GM18519 (cell line): Measurements from ENCODE around the gene LRBA.
A peak's percentile ranks its signal among the peaks of the same experiment; 100 is the strongest.
"Not testable (repeated sequence)": the region's sequence is repeated elsewhere in the genome, so short reads cannot be mapped to it uniquely, and the experiment has no call there.

ENCODE experiments used
- ATAC-seq: cut with Tn5 transposase; IDR thresholded peaks from one replicate; pipeline ENCODE4 v1.9.1; 2021; ENCODE audit warnings: mild to moderate bottlenecking, moderate library complexity; ENCODE audit not compliant: unreplicated experiment, low FRiP score

Gene LRBA

GRCh38 chr4:150978738-150979575 lies 36.1 kb downstream of the LRBA start:
- no peak for ATAC-seq

- peak; percentile 56 for ATAC-seq
Observed at GRCh38 chr4:150976478-150977118, 38.5 kb downstream of the LRBA start.

- ATAC-seq = peak; percentile 46
Observed at GRCh38 chr4:150974750-150975149, 40.3 kb downstream of the LRBA start.

- no peak for ATAC-seq
Observed at GRCh38 chr4:150974252-150974640, 40.8 kb downstream of the LRBA start.

GRCh38 chr4:150973626-150974251 lies 41.3 kb downstream of the LRBA start:
- no peak for ATAC-seq

GRCh38 chr4:150972592-150972991 lies 42.5 kb downstream of the LRBA start:
- ATAC-seq = no peak

- no peak for ATAC-seq
Observed at GRCh38 chr4:150971901-150972300, 43.2 kb downstream of the LRBA start.

GRCh38 chr4:150970685-150971151 lies 44.4 kb downstream of the LRBA start:
- peak; percentile 88 for ATAC-seq

GRCh38 chr4:150964754-150965153 lies 50.3 kb downstream of the LRBA start:
- ATAC-seq = no peak

- not testable (repeated sequence) for ATAC-seq
Observed at GRCh38 chr4:150963602-150964345, 51.3 kb downstream of the LRBA start.

- no peak for ATAC-seq
Observed at GRCh38 chr4:150962245-150962644, 52.8 kb downstream of the LRBA start.

GRCh38 chr4:150961566-150961965 lies 53.5 kb downstream of the LRBA start:
- no peak for ATAC-seq

- ATAC-seq = no peak
Observed at GRCh38 chr4:150960818-150961217, 54.3 kb downstream of the LRBA start.

GRCh38 chr4:150960079-150960478 lies 55.0 kb downstream of the LRBA start:
- ATAC-seq = no peak

GRCh38 chr4:150957981-150958380 lies 57.1 kb downstream of the LRBA start:
- not testable (repeated sequence) for ATAC-seq

GRCh38 chr4:150957095-150957494 lies 58.0 kb downstream of the LRBA start:
- ATAC-seq = not testable (repeated sequence)

GRCh38 chr4:150953916-150954315 lies 61.2 kb downstream of the LRBA start:
- ATAC-seq = not testable (repeated sequence)

- ATAC-seq = no peak
Observed at GRCh38 chr4:150952167-150952845, 62.8 kb downstream of the LRBA start.

GRCh38 chr4:150950657-150951288 lies 64.3 kb downstream of the LRBA start:
- ATAC-seq = peak; percentile 80

- no peak for ATAC-seq
Observed at GRCh38 chr4:150949943-150950342, 65.1 kb downstream of the LRBA start.
